DOHH2 (cell line): ENCODE results near the gene IRF1.

ENCODE experiments used
- H3F3A ChIP-seq: fragments of 200-600 bp; sonication (generic), shearing (Covaris generic); 2 replicates; pipeline ENCODE4 v1.6.0; 2016; ENCODE audit warnings: antibody characterized with exemption, mild to moderate bottlenecking; ENCODE audit not compliant: control insufficient read depth, insufficient read depth
- H3K27ac ChIP-seq: fragments of 200-600 bp; sonication (generic); 2 replicates; pipeline ENCODE4 v1.5.1; 2014; ENCODE audit warnings: low read depth, mild to moderate bottlenecking, low read length, moderate library complexity
- H3K27me3 ChIP-seq: fragments of 200-600 bp; sonication (generic); 2 replicates; pipeline ENCODE4 v1.6.1; 2014; ENCODE audit warnings: mild to moderate bottlenecking, low read length, mixed read lengths; ENCODE audit not compliant: control insufficient read depth
- H3K36me3 ChIP-seq: fragments of 200-600 bp; sonication (generic); 2 replicates; pipeline ENCODE4 v1.6.1; 2014; ENCODE audit warnings: mild to moderate bottlenecking, low read length, moderate library complexity, mixed read lengths; ENCODE audit not compliant: control insufficient read depth
- H3K4me1 ChIP-seq: fragments of 200-600 bp; sonication (generic); 2 replicates; pipeline ENCODE4 v1.6.1; 2014; ENCODE audit warnings: mild to moderate bottlenecking, low read length, mixed read lengths; ENCODE audit not compliant: control insufficient read depth
- H3K4me2 ChIP-seq: fragments of 200-600 bp; sonication (generic); 2 replicates; pipeline ENCODE4 v1.6.0; 2014; ENCODE audit warnings: mild to moderate bottlenecking, low read length, moderate library complexity
- H3K4me3 ChIP-seq: fragments of 200-600 bp; sonication (generic); 2 replicates; pipeline ENCODE4 v1.5.1; 2014; ENCODE audit warnings: mild to moderate bottlenecking, low read length, mixed read lengths
- H3K79me2 ChIP-seq: fragments of 200-600 bp; sonication (generic); 2 replicates; pipeline ENCODE4 v1.6.1; 2014; ENCODE audit warnings: mild to moderate bottlenecking, low read length, mixed read lengths; ENCODE audit not compliant: control insufficient read depth
- H3K9me2 ChIP-seq: fragments of 200-600 bp; sonication (generic); replicated peaks from 2 replicates; pipeline ENCODE4 v1.6.1; 2014; ENCODE audit warnings: mild to moderate bottlenecking, low read length, mixed read lengths; ENCODE audit not compliant: control insufficient read depth
- H3K9me3 ChIP-seq: fragments of 200-600 bp; sonication (generic); 2 replicates; pipeline ENCODE4 v1.6.1; 2014; ENCODE audit warnings: antibody characterized with exemption, low read length, mixed read lengths; ENCODE audit not compliant: control insufficient read depth, insufficient read depth
- H4K20me1 ChIP-seq: fragments of 200-600 bp; sonication (generic); 2 replicates; pipeline ENCODE4 v1.6.0; 2014; ENCODE audit warnings: low read depth, mild to moderate bottlenecking, antibody characterized with exemption, low read length, moderate library complexity; ENCODE audit not compliant: control insufficient read depth, insufficient read depth
- CTCF ChIP-seq: fragments of 200-600 bp; sonication (generic); IDR thresholded peaks from one replicate; pipeline ENCODE4 v1.5.1; 2014; ENCODE audit warnings: antibody characterized with exemption, mild to moderate bottlenecking, low read depth, low read length; ENCODE audit not compliant: poor library complexity, severe bottlenecking
- EZH2phosphoT487 ChIP-seq: fragments of 200-600 bp; sonication (generic); IDR thresholded peaks from 2 replicates; pipeline ENCODE4 v1.6.1; 2017; ENCODE audit warnings: borderline replicate concordance, mild to moderate bottlenecking, antibody characterized with exemption, low read length, moderate library complexity, mixed read lengths

The IRF1 gene

GRCh38 chr5:132499440-132500243 lies 9.1 kb upstream of the IRF1 start:
- Histone ChIP-seq H3K27ac (no peak overlapping the region), H3F3A (no peaks in the 10 kb centered on the region; the same call in 1 of the 2 replicates), H3K9me3 (no peaks in the 10 kb centered on the region), H4K20me1 (no peaks in the 10 kb centered on the region), H3K36me3 (no peaks in the 10 kb centered on the region), H3K4me1 (peaks cover 30% of the 10 kb centered on the region), H3K27me3 (peaks cover 16% of the 10 kb centered on the region), H3K79me2 (no peaks in the 10 kb centered on the region), H3K4me3 (no peak overlapping the region), H3K4me2 (no peak overlapping the region), H3K9me2 (no peaks in the 10 kb centered on the region)
- TF ChIP-seq CTCF, result no peak
- TF ChIP-seq EZH2phosphoT487, result no peak

GRCh38 chr5:132498686-132499271 lies 8.2 kb upstream of the IRF1 start:
- no peak overlapping the region for H3K4me2 ChIP-seq
- H3K36me3 ChIP-seq, result no peaks in the 10 kb centered on the region
- no peak for TF ChIP-seq EZH2phosphoT487
- TF ChIP-seq CTCF, result no peak

GRCh38 chr5:132498152-132498551 lies 7.6 kb upstream of the IRF1 start:
- Histone ChIP-seq H4K20me1 (no peaks in the 10 kb centered on the region), H3K36me3 (no peaks in the 10 kb centered on the region), H3K4me3 (no peak overlapping the region), H3K9me3 (no peaks in the 10 kb centered on the region), H3K27me3 (peaks cover 31% of the 10 kb centered on the region), H3K79me2 (no peaks in the 10 kb centered on the region), H3K4me1 (peaks cover 34% of the 10 kb centered on the region), H3K4me2 (no peak overlapping the region), H3K9me2 (no peaks in the 10 kb centered on the region), H3K27ac (no peak overlapping the region), H3F3A (no peaks in the 10 kb centered on the region; the same call in 1 of the 2 replicates)
- no peak for TF ChIP-seq CTCF
- no peak for TF ChIP-seq EZH2phosphoT487

More at GRCh38 chr5:132498686-132499271, 8.2 kb upstream of the IRF1 start:
- no peak overlapping the region for H3K27ac ChIP-seq
- peaks cover 34% of the 10 kb centered on the region for H3K4me1 ChIP-seq
- no peaks in the 10 kb centered on the region for H4K20me1 ChIP-seq
- H3K9me2 ChIP-seq, result no peaks in the 10 kb centered on the region
- H3K27me3 ChIP-seq, result peaks cover 24% of the 10 kb centered on the region
- H3F3A ChIP-seq, result no peaks in the 10 kb centered on the region; the same call in 1 of the 2 replicates
- H3K9me3 ChIP-seq, result no peaks in the 10 kb centered on the region
- H3K79me2 ChIP-seq, result no peaks in the 10 kb centered on the region
- no peak overlapping the region for H3K4me3 ChIP-seq
